Germinal center (tissue), 1 donor: ENCODE results near the gene NPRL2.
A peak's percentile ranks its signal among the peaks of the same experiment; 100 is the strongest.
"Not testable (repeated sequence)": the region's sequence is repeated elsewhere in the genome, so short reads cannot be mapped to it uniquely, and the experiment has no call there.

ENCODE experiments used
- DNase-seq: peaks from one replicate; pipeline ENCODE4 v3.0.0; 2012; ENCODE audit warnings: mixed read lengths, low spot score

The NPRL2 gene

GRCh38 chr3:50327129-50327528 is 23.4 kb downstream of the NPRL2 start:
- DNase-seq, result no peak

GRCh38 chr3:50326182-50326541 is 24.4 kb downstream of the NPRL2 start:
- no peak for DNase-seq

GRCh38 chr3:50325497-50326181 is 24.9 kb downstream of the NPRL2 start:
- no peak for DNase-seq

DNA sequence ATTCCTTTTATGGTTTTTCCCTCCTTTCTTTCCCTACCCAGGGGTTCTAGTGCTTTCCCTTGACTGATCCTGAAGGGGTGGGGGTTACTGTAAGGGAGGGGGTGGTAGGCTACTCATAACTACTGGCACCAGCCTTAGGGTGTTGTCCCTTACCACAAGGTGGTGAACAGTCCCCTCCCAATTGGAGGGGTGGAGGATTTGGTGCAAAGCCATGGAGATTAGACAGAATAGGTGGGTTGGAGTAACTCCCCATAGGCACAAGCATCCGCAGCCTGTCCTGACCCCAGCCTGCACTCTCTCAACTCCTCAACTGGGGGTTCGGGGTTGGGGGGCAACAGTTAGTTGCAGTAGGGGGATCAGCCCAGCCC is 25.5 kb downstream of the NPRL2 start:
- no peak for DNase-seq

DNA sequence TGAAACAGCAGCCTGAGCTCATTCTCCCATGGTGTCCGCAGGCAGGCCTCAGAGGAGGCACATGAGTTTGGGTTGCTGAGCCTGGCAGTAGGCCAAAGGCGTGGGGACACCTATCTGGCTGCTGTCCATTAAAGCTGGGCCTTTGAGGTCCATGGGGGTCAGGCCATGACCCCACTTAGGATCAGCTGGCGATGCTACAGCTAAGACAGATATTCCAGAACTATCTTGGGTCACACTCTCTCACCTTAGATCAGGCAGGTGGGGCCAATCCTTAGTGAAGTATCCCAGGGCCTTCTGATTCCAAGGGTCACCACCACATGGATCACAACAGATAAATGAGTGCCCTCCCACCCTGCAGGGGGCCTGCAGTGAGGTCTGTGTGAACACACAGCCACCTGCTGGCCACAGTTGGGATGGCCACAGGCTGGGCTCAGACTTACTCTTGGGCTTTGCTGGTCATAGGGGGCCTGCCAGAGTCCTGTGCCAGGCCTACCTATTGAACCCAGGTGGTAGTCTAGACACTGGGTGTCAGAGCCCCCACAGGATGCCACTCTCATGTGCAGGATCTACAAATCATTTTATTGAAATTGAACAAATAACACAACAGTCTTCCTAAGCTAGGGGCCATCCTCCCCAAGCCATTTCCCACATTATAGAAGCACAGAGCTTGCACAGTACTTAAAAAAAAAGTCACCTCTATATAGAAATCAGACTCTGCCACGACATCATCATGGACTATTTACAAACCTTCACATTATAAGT is 26.0 kb downstream of the NPRL2 start:
- peak; percentile 58 for DNase-seq

DNA sequence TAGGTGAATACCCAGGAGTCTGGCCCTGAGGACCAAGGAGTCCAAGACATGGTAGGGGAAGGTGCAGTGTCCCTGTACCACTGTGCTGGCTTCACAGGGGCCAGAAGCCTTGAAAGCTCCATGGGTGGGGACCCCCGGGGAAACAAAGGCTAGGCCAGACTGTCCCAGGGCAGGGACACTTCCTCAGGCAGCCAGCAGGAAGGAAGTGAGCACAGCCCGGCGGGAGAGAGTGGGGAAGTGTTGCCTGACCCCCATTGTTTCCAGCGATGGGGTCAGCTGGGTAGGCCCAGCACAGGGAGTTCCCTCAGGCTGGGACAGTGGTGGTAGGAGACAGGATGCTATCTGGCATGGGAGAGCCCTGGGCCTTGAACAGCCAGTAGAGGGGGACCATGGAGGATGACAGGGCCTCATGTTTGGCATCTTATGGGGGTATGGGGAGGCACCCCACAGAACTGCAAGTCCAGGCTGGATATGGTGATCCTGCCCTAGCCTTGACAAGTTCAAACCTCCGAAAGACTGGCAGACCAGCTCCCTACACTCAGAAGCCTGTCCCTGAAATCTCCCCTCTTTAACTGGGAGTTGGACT is 26.9 kb downstream of the NPRL2 start:
- DNase-seq, result no peak

DNA sequence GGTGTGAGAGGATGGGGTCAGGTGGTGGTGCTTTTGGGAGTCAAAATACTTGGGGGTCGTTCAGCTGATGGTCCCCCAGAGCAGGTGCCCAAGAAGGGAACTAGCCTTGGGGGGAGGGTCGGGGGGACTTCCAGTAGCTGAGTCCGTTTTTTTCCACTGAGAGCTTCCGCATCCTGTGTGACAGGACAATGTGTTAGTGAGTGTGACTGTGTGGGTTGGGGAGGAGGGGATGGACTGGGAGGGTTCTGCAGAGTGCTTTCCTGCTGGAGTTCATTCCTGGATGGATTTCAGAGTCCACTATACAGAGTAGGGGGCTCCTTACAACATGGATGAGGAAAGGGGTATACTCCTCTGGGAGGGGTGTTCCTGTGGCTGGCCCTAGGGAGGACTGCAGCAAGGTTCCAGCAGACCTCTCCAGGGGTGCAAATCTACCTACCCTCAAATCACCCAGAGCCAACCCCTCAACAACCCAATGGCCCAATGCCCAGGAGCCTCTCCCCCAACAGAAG is 27.4 kb downstream of the NPRL2 start:
- DNase-seq, result no peak

- no peak for DNase-seq
Measured at GRCh38 chr3:50322386-50323091, 28.0 kb downstream of the NPRL2 start, which contains the start of gene HYAL2. TSS of gene HYAL2 (minus strand) at chr3:50322745. CDS start at chr3:50320489, 2,256 bp downstream.

DNA sequence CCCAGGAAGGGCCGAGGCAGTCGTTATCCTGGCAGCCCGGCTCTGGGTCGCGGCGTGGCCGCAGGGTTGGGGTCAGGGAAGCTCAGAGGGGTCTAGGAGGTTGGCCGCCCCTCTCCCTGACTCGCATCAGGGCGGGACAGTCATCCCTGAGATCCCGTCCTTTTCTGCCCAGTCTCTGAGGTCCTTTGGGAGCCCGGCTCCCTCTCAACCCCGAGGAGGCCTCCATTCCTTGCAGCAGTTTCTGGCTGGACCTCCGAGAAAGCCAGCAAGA is 28.5 kb downstream of the NPRL2 start:
- DNase-seq, result no peak

- DNase-seq, result peak; percentile 88
Measured at GRCh38 chr3:50321336-50322114, 29.1 kb downstream of the NPRL2 start.

GRCh38 chr3:50320853-50321335 is 29.7 kb downstream of the NPRL2 start:
- DNase-seq, result peak; percentile 70

DNA sequence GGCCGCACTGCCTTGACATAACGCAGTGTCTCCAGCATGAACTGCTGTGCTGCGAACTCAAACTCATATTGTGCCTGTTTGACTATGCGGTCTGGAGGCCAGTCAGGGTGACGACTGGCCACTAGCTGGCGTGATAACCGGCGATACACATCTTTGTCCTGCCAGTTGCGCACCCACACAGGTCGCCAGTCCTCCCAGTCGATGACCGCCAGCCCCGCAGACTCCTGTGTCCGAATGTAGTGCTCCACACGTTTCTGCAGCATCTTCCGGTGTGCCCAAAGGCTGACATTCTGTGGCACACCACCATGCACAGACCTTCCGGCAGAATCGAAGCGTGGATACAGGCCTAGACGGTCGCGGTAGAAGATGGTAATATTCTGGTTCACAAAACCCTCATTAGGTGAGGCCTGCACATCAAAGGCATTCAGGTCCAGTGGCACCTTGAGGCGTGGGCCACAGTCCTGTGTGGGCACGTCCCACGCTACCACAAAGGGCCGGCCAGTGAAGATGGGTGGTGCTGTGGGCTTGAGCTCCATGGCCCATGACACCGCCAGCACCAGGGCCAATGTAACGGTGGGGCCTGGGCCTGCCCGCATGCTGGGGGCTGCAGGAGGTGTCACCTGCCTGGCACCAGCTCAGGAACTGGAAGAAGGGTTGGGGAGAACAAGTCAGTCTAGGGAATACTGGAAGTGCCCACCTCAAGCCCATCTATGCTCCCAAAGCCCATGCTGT is 30.5 kb downstream of the NPRL2 start:
- no peak for DNase-seq

DNA sequence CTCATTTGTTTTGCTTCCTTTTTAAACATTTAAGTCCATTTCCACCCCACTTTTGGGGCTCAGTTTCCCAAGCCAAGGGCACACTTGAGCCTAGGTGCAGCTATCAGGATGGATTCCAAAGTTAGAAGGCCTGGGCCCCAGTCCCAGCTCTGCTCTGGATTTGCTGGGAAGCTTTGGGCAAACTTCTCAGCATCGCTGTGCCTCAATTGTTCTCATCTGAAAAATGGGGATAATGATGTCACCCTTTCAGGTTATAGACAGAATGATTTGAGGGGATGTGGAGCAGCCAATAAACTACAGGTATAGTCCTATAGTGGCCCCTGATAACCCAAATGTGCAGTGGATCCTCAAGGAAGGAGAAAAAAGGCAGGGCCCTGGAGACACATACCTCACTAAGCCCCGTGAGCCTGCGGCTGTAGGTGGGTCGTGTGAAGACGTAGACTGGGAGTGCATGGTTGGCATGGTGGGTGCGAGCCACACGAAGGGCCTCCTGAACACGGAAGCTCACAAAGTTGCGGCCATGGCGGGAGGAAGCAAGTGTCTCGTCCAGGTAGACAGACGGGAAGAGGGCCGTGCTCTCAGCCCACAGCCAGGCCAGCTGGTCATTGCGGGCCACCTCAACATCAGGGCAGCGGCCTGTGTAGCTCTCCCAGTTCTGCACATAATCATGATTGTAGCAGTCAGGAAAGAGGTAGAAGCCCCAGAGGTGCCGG is 31.2 kb downstream of the NPRL2 start:
- DNase-seq, result no peak

- no peak for DNase-seq
Measured at GRCh38 chr3:50318615-50319014, 32.0 kb downstream of the NPRL2 start.

- no peak for DNase-seq
Measured at GRCh38 chr3:50318163-50318562, 32.4 kb downstream of the NPRL2 start.

- DNase-seq, result no peak
Measured at GRCh38 chr3:50317300-50317699, 33.3 kb downstream of the NPRL2 start.

DNA sequence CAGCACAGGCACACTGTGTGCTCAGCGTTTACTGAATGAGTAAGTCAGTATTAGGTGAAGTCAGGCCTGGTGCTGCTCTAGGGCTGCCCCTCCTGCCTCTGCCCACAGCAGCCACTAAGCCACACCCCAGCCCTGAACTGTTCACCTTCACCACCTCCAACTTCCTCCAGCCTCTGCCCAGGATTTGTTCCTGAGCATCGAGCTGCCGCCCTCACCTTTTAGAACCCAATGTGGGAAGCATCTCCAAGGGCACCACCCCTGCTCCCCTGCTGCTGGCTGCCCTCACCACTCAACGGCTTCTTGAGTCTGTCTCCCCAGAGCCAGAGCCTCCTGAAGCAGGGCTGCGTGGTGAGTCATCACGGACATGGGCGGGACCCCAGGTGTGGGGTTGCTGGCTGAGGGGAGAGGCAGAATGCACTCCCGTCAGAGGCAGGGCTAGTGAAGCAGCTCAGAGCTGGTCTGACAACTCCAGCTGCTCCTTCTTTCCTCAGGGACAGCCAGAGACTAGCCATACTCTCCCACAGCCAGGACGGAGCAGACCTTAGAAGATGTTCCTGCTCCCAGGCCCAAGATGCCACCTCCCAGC is 33.8 kb downstream of the NPRL2 start:
- no peak for DNase-seq

GRCh38 chr3:50314816-50315215 is 35.8 kb downstream of the NPRL2 start:
- no peak for DNase-seq

GRCh38 chr3:50314342-50314741 is 36.2 kb downstream of the NPRL2 start:
- no peak for DNase-seq

- not testable (repeated sequence) for DNase-seq
Measured at GRCh38 chr3:50312041-50312440, 38.5 kb downstream of the NPRL2 start.
